Measurements from ENCODE around the gene RRAGC.

Gene RRAGC

GRCh38 chr1:38859561-38860453 is at the start of gene RRAGC:
RRAGC (minus strand) TSS chr1:38859772; CDS start chr1:38859646, 126 bp downstream.
- peak; percentile 98 for DNase-seq (ENCODE audit: low spot score)

GRCh38 chr1:38908821-38909220 is 49.2 kb upstream of the RRAGC start:
- no peak for DNase-seq (ENCODE audit: low spot score)

- no peak for DNase-seq (ENCODE audit: low spot score)
Measured at GRCh38 chr1:38905985-38906384, 46.4 kb upstream of the RRAGC start.

GRCh38 chr1:38899560-38899959 is 40.0 kb upstream of the RRAGC start:
- DNase-seq (ENCODE audit: low spot score), result no peak

- DNase-seq (ENCODE audit: low spot score), result no peak
Measured at GRCh38 chr1:38898653-38899230, 39.2 kb upstream of the RRAGC start.

- DNase-seq (ENCODE audit: low spot score), result no peak
Measured at GRCh38 chr1:38896169-38896568, 36.6 kb upstream of the RRAGC start.

GRCh38 chr1:38892976-38893375 is 33.4 kb upstream of the RRAGC start:
- no peak for DNase-seq (ENCODE audit: low spot score)

GRCh38 chr1:38891753-38892152 is 32.2 kb upstream of the RRAGC start:
- peak; percentile 32 for DNase-seq (ENCODE audit: low spot score)

- DNase-seq (ENCODE audit: low spot score), result no peak
Measured at GRCh38 chr1:38889589-38889988, 30.0 kb upstream of the RRAGC start.

- DNase-seq (ENCODE audit: low spot score), result no peak
Measured at GRCh38 chr1:38888423-38889333, 29.1 kb upstream of the RRAGC start.

GRCh38 chr1:38885092-38885491 is 25.5 kb upstream of the RRAGC start:
- no peak for DNase-seq (ENCODE audit: low spot score)

GRCh38 chr1:38881487-38881886 is 21.9 kb upstream of the RRAGC start, which contains the start of gene GJA9:
GJA9 (minus strand) TSS chr1:38881587; CDS start chr1:38876098, 5,489 bp downstream.
- DNase-seq (ENCODE audit: low spot score), result no peak

GRCh38 chr1:38875811-38876210 is 16.2 kb upstream of the RRAGC start:
- no peak for DNase-seq (ENCODE audit: low spot score)

- peak; percentile 97 for DNase-seq (ENCODE audit: low spot score)
Measured at GRCh38 chr1:38873027-38873969, 13.7 kb upstream of the RRAGC start, which contains the start of gene MYCBP. MYCBP (minus strand) TSS chr1:38873348; CDS start chr1:38873305, 43 bp downstream.

GRCh38 chr1:38872401-38873026 is 12.9 kb upstream of the RRAGC start:
- DNase-seq (ENCODE audit: low spot score), result peak; percentile 49

- no peak for DNase-seq (ENCODE audit: low spot score)
Measured at GRCh38 chr1:38870996-38871395, 11.4 kb upstream of the RRAGC start.

- DNase-seq (ENCODE audit: low spot score), result no peak
Measured at GRCh38 chr1:38867208-38867607, 7.6 kb upstream of the RRAGC start.

- DNase-seq (ENCODE audit: low spot score), result no peak
Measured at GRCh38 chr1:38865112-38865715, 5.6 kb upstream of the RRAGC start.

GRCh38 chr1:38860454-38860795 is 853 bp upstream of the RRAGC start:
- DNase-seq (ENCODE audit: low spot score), result no peak
